IPS-NIHi11 (cell line): ENCODE results near the gene SLC4A11.
"Not testable (repeated sequence)": the region's sequence is repeated elsewhere in the genome, so short reads cannot be mapped to it uniquely, and the experiment has no call there.

ENCODE experiments used
- DNase-seq: peaks from one replicate; pipeline ENCODE4 v3.0.0; 2012; ENCODE audit warnings: mixed read lengths, low spot score

SLC4A11 gene

GRCh38 chr20:3203315-3204123 is 35.5 kb downstream of the SLC4A11 start:
- peak; percentile 64 for DNase-seq

- no peak for DNase-seq
Measured at GRCh38 chr20:3202965-3203314, 36.0 kb downstream of the SLC4A11 start.

- DNase-seq, result no peak
Measured at GRCh38 chr20:3199976-3200755, 38.8 kb downstream of the SLC4A11 start.

GRCh38 chr20:3199206-3199605 is 39.8 kb downstream of the SLC4A11 start:
- no peak for DNase-seq

- no peak for DNase-seq
Measured at GRCh38 chr20:3195590-3196237, 43.3 kb downstream of the SLC4A11 start.

GRCh38 chr20:3194617-3195280 is 44.2 kb downstream of the SLC4A11 start:
- no peak for DNase-seq

GRCh38 chr20:3193806-3194616 is 45.0 kb downstream of the SLC4A11 start:
- DNase-seq, result peak; percentile 3

GRCh38 chr20:3192226-3193015 is 46.6 kb downstream of the SLC4A11 start:
- DNase-seq, result peak; percentile 3

GRCh38 chr20:3190681-3191111 is 48.3 kb downstream of the SLC4A11 start:
- no peak for DNase-seq

- DNase-seq, result no peak
Measured at GRCh38 chr20:3189561-3190131, 49.3 kb downstream of the SLC4A11 start.

- no peak for DNase-seq
Measured at GRCh38 chr20:3188823-3189413, 50.1 kb downstream of the SLC4A11 start.

GRCh38 chr20:3187861-3188260 is 51.1 kb downstream of the SLC4A11 start:
- not testable (repeated sequence) for DNase-seq

GRCh38 chr20:3183896-3184612 is 54.9 kb downstream of the SLC4A11 start:
- no peak for DNase-seq

- DNase-seq, result not testable (repeated sequence)
Measured at GRCh38 chr20:3182429-3182828, 56.6 kb downstream of the SLC4A11 start.

- DNase-seq, result no peak
Measured at GRCh38 chr20:3181270-3181669, 57.7 kb downstream of the SLC4A11 start.

- DNase-seq, result no peak
Measured at GRCh38 chr20:3180319-3180718, 58.7 kb downstream of the SLC4A11 start.

GRCh38 chr20:3177746-3178485 is 61.1 kb downstream of the SLC4A11 start:
- DNase-seq, result no peak
